Left renal pelvis (tissue), 4 donors: ENCODE results near the gene HCN4. TPM values are rescaled to one million over a fixed set of nuclear protein-coding genes. Genes with fewer than 3 reads are reported as not detected.

Experiments used
- DNase-seq, 4 donors: peaks; one replicate each; pipeline ENCODE4 v3.0.0-alpha.2; 2013; ENCODE audit warnings: low read depth in 4 of 4, low spot score in 3 of 4
- polyA plus RNA-seq, 4 donors: library from polyadenylated mRNA; unstranded; fragments of 120-200 nt; gene quantifications; one replicate each; pipeline ENCODE4 v1.2.1, GENCODE V29; 2013; ENCODE audit not compliant: insufficient read length in 4 of 4

The HCN4 gene
- polyA plus RNA-seq, 4 donors: 0.15 to 1.3 (median 0.93) TPM

- no peak for DNase-seq
Measured at GRCh38 chr15:73382115-73382514, 13.4 kb upstream of the HCN4 start.

GRCh38 chr15:73380661-73381060 lies 11.9 kb upstream of the HCN4 start:
- DNase-seq: no peak

- DNase-seq: no peak
Measured at GRCh38 chr15:73378089-73378488, 9.3 kb upstream of the HCN4 start.

- DNase-seq: no peak
Measured at GRCh38 chr15:73375755-73376305, 7.1 kb upstream of the HCN4 start.

GRCh38 chr15:73375012-73375411 lies 6.3 kb upstream of the HCN4 start:
- DNase-seq: no peak

- no peak for DNase-seq
Measured at GRCh38 chr15:73374604-73375003, 5.8 kb upstream of the HCN4 start.

GRCh38 chr15:73373221-73373620 lies 4.5 kb upstream of the HCN4 start:
- no peak for DNase-seq

GRCh38 chr15:73371812-73372211 lies 3.1 kb upstream of the HCN4 start:
- no peak for DNase-seq

- no peak for DNase-seq
Measured at GRCh38 chr15:73370151-73370550, 1.4 kb upstream of the HCN4 start.

- no peak for DNase-seq
Measured at GRCh38 chr15:73369154-73369694, 466 bp upstream of the HCN4 start.

- no peak for DNase-seq
Measured at GRCh38 chr15:73367624-73368300, 996 bp downstream of the HCN4 start.

- no peak for DNase-seq
Measured at GRCh38 chr15:73366766-73367623, 1.8 kb downstream of the HCN4 start.

- no peak for DNase-seq
Measured at GRCh38 chr15:73364070-73364469, 4.7 kb downstream of the HCN4 start.

- DNase-seq: no peak
Measured at GRCh38 chr15:73362900-73363299, 5.9 kb downstream of the HCN4 start.

- DNase-seq: no peak
Measured at GRCh38 chr15:73361337-73361736, 7.4 kb downstream of the HCN4 start.

- no peak for DNase-seq
Measured at GRCh38 chr15:73359651-73360050, 9.1 kb downstream of the HCN4 start.

- peak in 1 of 4 donors; percentile 12 for DNase-seq
Measured at GRCh38 chr15:73357999-73358665, 10.6 kb downstream of the HCN4 start.

GRCh38 chr15:73355612-73356265 lies 13.0 kb downstream of the HCN4 start:
- DNase-seq: no peak

GRCh38 chr15:73354241-73354640 lies 14.5 kb downstream of the HCN4 start:
- no peak for DNase-seq

- no peak for DNase-seq
Measured at GRCh38 chr15:73353734-73354133, 15.0 kb downstream of the HCN4 start.
